MCF 10A (cell line): ENCODE data around the gene GPR39. TPM values are rescaled to one million over a fixed set of nuclear protein-coding genes. Genes with fewer than 3 reads are reported as not detected.
A peak's percentile ranks its signal among the peaks of the same experiment; 100 is the strongest.

Experiments used
- BruUV-seq: library from RNA; stranded (reverse); fragments of 400-500 nt; replicated peaks from 2 replicates; lab custom pipeline; 2021; lab: Mats Ljungman, UMichigan
- CTCF ChIA-PET: fragments of 300-600 bp; sonication (Branson Sonifier 250); formaldehyde crosslinking; extraction: SDS; loops from one replicate; lab custom pipeline; 2021; ENCODE audit warnings: antibody characterized with exemption, inconsistent platforms; lab: Yijun Ruan, JAX
- POLR2A ChIA-PET: fragments of 300-600, 350-650 bp; sonication (Branson Sonifier 250); formaldehyde crosslinking; extraction: SDS; loops from one replicate; lab custom pipeline; 2020; ENCODE audit warnings: antibody characterized with exemption, inconsistent platforms; lab: Yijun Ruan, JAX
- DNase-seq: peaks from one replicate; pipeline ENCODE4 v3.0.0-alpha.2; 2018; ENCODE audit not compliant: unreplicated experiment
- H3K27ac Mint-ChIP-seq: one replicate; pipeline ENCODE4 v1.8.0; 2022; ENCODE audit warnings: mild to moderate bottlenecking, low read depth, mixed read lengths; ENCODE audit not compliant: unreplicated experiment
- H3K27me3 Mint-ChIP-seq: one replicate; pipeline ENCODE4 v1.8.0; 2022; ENCODE audit warnings: mixed read lengths; ENCODE audit not compliant: insufficient read depth, unreplicated experiment
- H3K36me3 Mint-ChIP-seq: one replicate; pipeline ENCODE4 v1.8.0; 2022; ENCODE audit warnings: mild to moderate bottlenecking, moderate library complexity, mixed read lengths; ENCODE audit not compliant: insufficient read depth, unreplicated experiment
- H3K4me1 Mint-ChIP-seq: one replicate; pipeline ENCODE4 v1.8.0; 2022; ENCODE audit warnings: mixed read lengths; ENCODE audit not compliant: insufficient read depth, unreplicated experiment
- H3K4me3 Mint-ChIP-seq: one replicate; pipeline ENCODE4 v1.8.0; 2022; ENCODE audit warnings: mild to moderate bottlenecking, moderate library complexity, mixed read lengths; ENCODE audit not compliant: unreplicated experiment
- H3K9me3 Mint-ChIP-seq: one replicate; pipeline ENCODE4 v1.8.0; 2022; ENCODE audit warnings: mixed read lengths; ENCODE audit not compliant: unreplicated experiment
- CTCF ChIP-seq: fragments of 200-600 bp; IDR thresholded peaks from one replicate; pipeline ENCODE4 v1.8.0; 2022; ENCODE audit warnings: antibody characterized with exemption, mild to moderate bottlenecking; ENCODE audit not compliant: unreplicated experiment
- intact Hi-C: fragments of 100-400 bp; cut with micrococcal nuclease; formaldehyde crosslinking; loops from 2 replicates; pipeline ENCODE4 v1.14.1; 2022
- total RNA-seq: library from RNA; stranded (reverse); gene quantifications from 2 replicates; pipeline ENCODE4 v1.2.3, GENCODE V29; 2022

GPR39 gene
- total RNA-seq, 1 experiment from 2014 or later = 7.2 TPM

GRCh38 chr2:132589111-132589830 is 172.7 kb downstream of the GPR39 start:
- ChIA-PET CTCF (interaction anchor here (0.6 kb wide), 1 partner anchor 183 kb away, joined by 3 read pairs; no protein-coding TSS in a partner anchor), POLR2A (no interaction called here)
- H3K9me3 Mint-ChIP-seq = no peaks in the 10 kb centered on the region
- BruUV-seq = no TSS peak
- H3K27me3 Mint-ChIP-seq = no peaks in the 10 kb centered on the region
- no peaks in the 10 kb centered on the region for H3K36me3 Mint-ChIP-seq
- intact Hi-C loops = no loop called here
- DNase-seq = no peak
- no peak overlapping the region for H3K27ac Mint-ChIP-seq
- TF ChIP-seq CTCF = no peak
- no peaks in the 10 kb centered on the region for H3K4me1 Mint-ChIP-seq
- no peak overlapping the region for H3K4me3 Mint-ChIP-seq

GRCh38 chr2:132589966-132590365 is 173.4 kb downstream of the GPR39 start:
- POLR2A ChIA-PET = no interaction called here
- CTCF ChIA-PET = interaction anchor here (0.6 kb wide), 1 partner anchor 182 kb away, joined by 3 read pairs; no protein-coding TSS in a partner anchor
- intact Hi-C loops = no loop called here
- Mint-ChIP-seq H3K9me3 (no peaks in the 10 kb centered on the region), H3K27me3 (no peaks in the 10 kb centered on the region), H3K36me3 (no peaks in the 10 kb centered on the region), H3K4me1 (no peaks in the 10 kb centered on the region), H3K4me3 (no peak overlapping the region), H3K27ac (no peak overlapping the region)
- no peak for DNase-seq
- no TSS peak for BruUV-seq
- no peak for TF ChIP-seq CTCF

- POLR2A ChIA-PET = no interaction called here
- H3K4me3 Mint-ChIP-seq = no peak overlapping the region
- no peaks in the 10 kb centered on the region for H3K4me1 Mint-ChIP-seq
- no peak for TF ChIP-seq CTCF
- no peak for DNase-seq
- BruUV-seq = no TSS peak
- intact Hi-C loops = no loop called here
- H3K27ac Mint-ChIP-seq = peak overlapping the region; percentile 8
- peaks cover 6% of the 10 kb centered on the region for H3K36me3 Mint-ChIP-seq
- H3K27me3 Mint-ChIP-seq = no peaks in the 10 kb centered on the region
- H3K9me3 Mint-ChIP-seq = peaks cover 7% of the 10 kb centered on the region
- CTCF ChIA-PET = interaction anchor here (0.5 to 1.6 kb wide), 3 partner anchors 13 to 245 kb away, joined by 3 to 6 read pairs (median 3); no protein-coding TSS in a partner anchor
Measured at GRCh38 chr2:132593171-132593570, 176.6 kb downstream of the GPR39 start.

GRCh38 chr2:132595186-132595585 is 178.6 kb downstream of the GPR39 start:
- no peak for TF ChIP-seq CTCF
- DNase-seq = no peak
- H3K9me3 Mint-ChIP-seq = peaks cover 7% of the 10 kb centered on the region
- H3K27me3 Mint-ChIP-seq = no peaks in the 10 kb centered on the region
- ChIA-PET CTCF (no interaction called here), POLR2A (no interaction called here)
- H3K4me3 Mint-ChIP-seq = no peak overlapping the region
- no peak overlapping the region for H3K27ac Mint-ChIP-seq
- intact Hi-C loops = no loop called here
- peaks cover 6% of the 10 kb centered on the region for H3K36me3 Mint-ChIP-seq
- no peaks in the 10 kb centered on the region for H3K4me1 Mint-ChIP-seq
- BruUV-seq = no TSS peak
